T-helper 17 cell (primary cell): ENCODE results near the gene CDC5L. TPM values are rescaled to one million over a fixed set of nuclear protein-coding genes. Genes with fewer than 3 reads are reported as not detected.

ENCODE experiments used
- ATAC-seq: fragments of 150-1000 bp; cut with Tn5 transposase; 2 replicates; pipeline ENCODE4 v1.10.0; 2021; ENCODE audit warnings: mild to moderate bottlenecking, moderate library complexity
- DNase-seq, 3 donors: peaks; one replicate each; pipeline versions ENCODE4 v3.0.0 to v3.0.0-alpha.2; 2020 to 2021
- H3K9me3 ChIP-seq: one replicate; pipeline ENCODE4 v1.7.0; 2013; ENCODE audit warnings: low read length, mild to moderate bottlenecking; ENCODE audit not compliant: control insufficient read depth, poor library complexity, severe bottlenecking
- H3K27ac Mint-ChIP-seq: one replicate; pipeline ENCODE4 v1.8.0; 2022; ENCODE audit warnings: mild to moderate bottlenecking, moderate library complexity, mixed read lengths
- H3K27me3 Mint-ChIP-seq: one replicate; pipeline ENCODE4 v1.8.0; 2022; ENCODE audit warnings: mixed read lengths
- H3K36me3 Mint-ChIP-seq: one replicate; pipeline ENCODE4 v1.8.0; 2022; ENCODE audit warnings: low read depth, mixed read lengths
- H3K4me1 Mint-ChIP-seq: one replicate; pipeline ENCODE4 v1.8.0; 2022; ENCODE audit warnings: mild to moderate bottlenecking, mixed read lengths
- H3K4me3 Mint-ChIP-seq: one replicate; pipeline ENCODE4 v1.8.0; 2022; ENCODE audit warnings: mild to moderate bottlenecking, moderate library complexity, mixed read lengths
- total RNA-seq, 4 donors: library from RNA in 2 of 4; stranded (reverse) in 2 of 4; gene quantifications; one replicate each; pipeline ENCODE4 v1.2.3 and lab custom pipeline; 2022 to 2026

Gene CDC5L
- total RNA-seq, 2 donors from 2014 or later, result 17.8 to 24.7 TPM

DNA sequence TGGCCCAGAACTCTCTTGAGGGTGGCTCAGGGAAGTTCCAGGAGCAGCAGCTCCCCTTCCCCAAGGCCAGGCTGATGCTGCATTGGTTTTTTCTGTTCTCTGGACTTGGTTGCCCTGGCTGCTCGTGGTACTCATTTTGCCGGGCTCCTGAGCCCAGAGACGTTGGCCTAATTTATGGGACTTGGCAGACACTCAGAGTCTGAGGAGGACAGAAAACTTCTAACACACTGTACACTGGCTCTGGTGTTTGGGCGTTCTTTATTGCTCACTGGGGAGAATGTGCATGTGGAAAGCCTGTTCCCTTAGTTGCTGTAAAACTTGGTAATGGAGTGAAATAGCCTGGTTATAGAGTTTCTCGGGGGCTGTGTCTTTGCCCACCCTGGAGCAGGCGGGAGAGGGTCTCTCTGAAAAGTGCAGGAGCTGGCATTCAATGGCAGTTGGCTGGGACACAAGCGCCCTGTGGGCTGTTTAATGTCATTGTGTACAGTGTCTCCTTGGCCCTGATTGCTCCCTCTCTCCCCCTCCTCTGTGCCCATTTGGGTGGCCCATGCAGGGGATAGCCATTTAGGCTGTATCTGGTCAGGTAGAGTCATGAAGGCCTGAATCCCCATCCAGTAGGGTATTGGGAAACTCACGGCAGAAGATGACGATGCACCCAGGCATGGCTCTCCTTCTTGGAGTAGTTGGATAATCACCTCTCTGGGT is 109.3 kb downstream of the CDC5L start:
- Mint-ChIP-seq H3K27me3 (peaks cover 22% of the 10 kb centered on the region), H3K4me1 (peaks cover 3% of the 10 kb centered on the region), H3K4me3 (no peak overlapping the region), H3K27ac (no peak overlapping the region), H3K36me3 (no peaks in the 10 kb centered on the region)
- no peaks in the 10 kb centered on the region for H3K9me3 ChIP-seq
- DNase-seq (no peak), ATAC-seq (no peak)

DNA sequence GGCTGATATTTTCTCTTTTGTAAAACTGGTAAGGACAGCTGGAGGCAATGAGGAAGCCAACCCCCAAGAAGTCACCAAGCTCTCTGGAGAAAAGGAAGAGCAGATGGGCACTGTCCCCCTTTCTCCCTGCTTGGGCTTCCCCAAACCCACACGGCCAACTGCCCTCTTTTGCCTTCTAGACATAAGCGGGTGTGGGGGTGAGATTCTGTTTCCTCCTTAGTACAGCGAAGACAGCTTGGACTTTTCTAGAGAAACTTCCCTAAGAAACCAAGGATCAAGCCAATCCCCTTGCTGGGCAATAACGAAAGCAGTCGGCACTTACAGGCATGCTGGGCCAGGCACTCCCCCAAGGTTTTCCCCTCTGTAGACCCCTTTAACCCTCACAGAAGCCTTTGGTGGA is 110.3 kb downstream of the CDC5L start:
- Mint-ChIP-seq H3K4me1 (peaks cover 3% of the 10 kb centered on the region), H3K27ac (no peak overlapping the region), H3K27me3 (peaks cover 23% of the 10 kb centered on the region), H3K36me3 (no peaks in the 10 kb centered on the region), H3K4me3 (no peak overlapping the region)
- no peaks in the 10 kb centered on the region for H3K9me3 ChIP-seq
- no peak for DNase-seq
- ATAC-seq, result no peak

- ATAC-seq, result no peak
- no peak for DNase-seq
- no peaks in the 10 kb centered on the region for H3K9me3 ChIP-seq
- Mint-ChIP-seq H3K4me3 (no peak overlapping the region), H3K27ac (no peak overlapping the region), H3K27me3 (peaks cover 23% of the 10 kb centered on the region), H3K36me3 (no peaks in the 10 kb centered on the region), H3K4me1 (no peaks in the 10 kb centered on the region)
Measured at GRCh38 chr6:44498436-44498835, 110.9 kb downstream of the CDC5L start.

- no peak for DNase-seq
- Mint-ChIP-seq H3K4me1 (no peaks in the 10 kb centered on the region), H3K27me3 (peaks cover 19% of the 10 kb centered on the region), H3K4me3 (no peak overlapping the region), H3K27ac (no peak overlapping the region), H3K36me3 (no peaks in the 10 kb centered on the region)
- no peaks in the 10 kb centered on the region for H3K9me3 ChIP-seq
- ATAC-seq, result no peak
Measured at GRCh38 chr6:44499609-44500008, 112.1 kb downstream of the CDC5L start.

Other genes starting within 250 kb of the CDC5L start
- gene CAPN11, start 228.9 kb upstream of the CDC5L start, total RNA-seq, result 1 to 10 TPM in 1 of 2 donors, under 1 TPM in 1; 0.26 to 1.0 TPM
- gene MYMX, start 170.8 kb upstream of the CDC5L start, total RNA-seq, result not detected
- gene SLC29A1, start 164.1 kb upstream of the CDC5L start, total RNA-seq, result 1 to 10 TPM; 1.4 to 3.4 TPM
- gene HSP90AB1, start 140.6 kb upstream of the CDC5L start, total RNA-seq, result 100 to 1,000 TPM; 454 to 478 TPM
- gene SLC35B2, start 130.2 kb upstream of the CDC5L start, total RNA-seq, result 10 to 100 TPM; 14.7 to 15.2 TPM
- gene NFKBIE, start 122.2 kb upstream of the CDC5L start, total RNA-seq, result 10 to 100 TPM; 59.2 to 62.8 TPM
- gene TMEM151B, start 117.3 kb upstream of the CDC5L start, total RNA-seq, result not detected
- gene AARS2, start 74.4 kb upstream of the CDC5L start, total RNA-seq, result 10 to 100 TPM; 13.1 to 14.8 TPM
- gene SPATS1, start 45.1 kb upstream of the CDC5L start, total RNA-seq, result not detected